ENCODE data around the gene NECAP2.

- no peak for TF ChIP-seq YY1 (IDR thresholded peaks at IDR 0.05; ENCODE audit: insufficient read depth, insufficient read length)
- TF ChIP-seq ZNF274 (IDR thresholded peaks at IDR 0.05; ENCODE audit: low read depth, low read length): no peak
Observed at GRCh38 chr1:16443975-16444770, 3.6 kb downstream of the NECAP2 start.

Data from NT2/D1 (cell line).